Endothelial cell of umbilical vein (primary cell): ENCODE measurements around the gene PER3. TPM values are rescaled to one million over a fixed set of nuclear protein-coding genes. Genes with fewer than 3 reads are reported as not detected.
A peak's percentile ranks its signal among the peaks of the same experiment; 100 is the strongest.

Experiments used
- BruUV-seq: library from RNA; stranded (reverse); fragments of 400-500 nt; replicated peaks from 2 replicates; lab custom pipeline; 2021; lab: Mats Ljungman, UMichigan
- CTCF ChIA-PET: fragments of 300-600, 350-600 bp; sonication (Branson Sonifier 250); formaldehyde crosslinking; loops from one replicate; lab custom pipeline; 2021; ENCODE audit warnings: antibody characterized with exemption, inconsistent platforms; lab: Charles Lee
- POLR2A ChIA-PET: fragments of 300-600, 350-600 bp; sonication (Branson Sonifier 250); formaldehyde crosslinking; loops from one replicate; lab custom pipeline; 2021; ENCODE audit warnings: antibody characterized with exemption, inconsistent platforms; lab: Charles Lee
- DNase-seq: peaks from one replicate; pipeline ENCODE4 v3.0.0-alpha.2; 2011; ENCODE audit warnings: low read depth, low spot score
- FAIRE-seq: peaks from 2 replicates; lab custom pipeline; 2011; peaks lifted over from hg19 to GRCh38; lab: Jason Lieb, UNC
- H2AFZ ChIP-seq: 2 replicates; pipeline ENCODE4 v1.6.0; 2012; ENCODE audit warnings: low read depth, low read length, control low read depth, inconsistent platforms
- H3K27ac ChIP-seq: 2 replicates; pipeline ENCODE4 v1.5.1; 2011; ENCODE audit warnings: low read depth, mild to moderate bottlenecking, control low read depth, low read length, moderate library complexity; ENCODE audit not compliant: insufficient read depth
- H3K27me3 ChIP-seq, 2 experiments: 2 replicates each; pipeline versions ENCODE4 v1.6.0 to v1.6.1; 2011; ENCODE audit warnings: low read length in 2 of 2, mixed read lengths in 1 of 2; ENCODE audit not compliant: control insufficient read depth in 2 of 2, insufficient read depth in 2 of 2
- H3K36me3 ChIP-seq, 2 experiments: 2 replicates in 1 of 2; 3 replicates in 1 of 2; pipeline ENCODE4 v1.5.1; 2011; ENCODE audit warnings: low read length in 2 of 2, mild to moderate bottlenecking in 1 of 2, moderate library complexity in 1 of 2; ENCODE audit not compliant: control insufficient read depth in 2 of 2, insufficient read depth in 2 of 2; ENCODE audit errors: extremely low read depth in 1 of 2
- H3K4me1 ChIP-seq: 3 replicates; pipeline ENCODE4 v1.5.1; 2011; ENCODE audit warnings: mild to moderate bottlenecking, low read length; ENCODE audit not compliant: control insufficient read depth, insufficient read depth; ENCODE audit errors: extremely low read depth
- H3K4me2 ChIP-seq: 2 replicates; pipeline ENCODE4 v1.6.1; 2011; ENCODE audit warnings: low read length, control low read depth, mixed read lengths; ENCODE audit not compliant: insufficient read depth
- H3K4me3 ChIP-seq, 3 experiments: fragments of 200-600 bp in 1 of 3; sonication (generic), shearing (Covaris generic) in 1 of 3; replicated peaks in 1 of 3; 2 replicates each; pipeline ENCODE4 v1.5.1; 2011 to 2016; ENCODE audit warnings: control low read depth in 3 of 3, low read length in 3 of 3, mild to moderate bottlenecking in 2 of 3, inconsistent platforms in 1 of 3, low read depth in 1 of 3, moderate library complexity in 1 of 3; ENCODE audit not compliant: insufficient read depth in 1 of 3
- H3K79me2 ChIP-seq: 2 replicates; pipeline ENCODE4 v1.6.0; 2012; ENCODE audit warnings: low read length, inconsistent platforms; ENCODE audit not compliant: control insufficient read depth, insufficient read depth
- H3K9ac ChIP-seq: replicated peaks from 2 replicates; pipeline ENCODE3; 2011; ENCODE audit warnings: low read length, control low read depth; ENCODE audit not compliant: insufficient read depth; ENCODE audit errors: extremely low read depth
- H3K9me1 ChIP-seq: replicated peaks from 3 replicates; pipeline ENCODE4 v1.6.0; 2011; ENCODE audit warnings: mild to moderate bottlenecking, low read length; ENCODE audit not compliant: control insufficient read depth, insufficient read depth; ENCODE audit errors: extremely low read depth
- H3K9me3 ChIP-seq: replicated peaks from 2 replicates; pipeline ENCODE4 v1.5.1; 2012; ENCODE audit warnings: low read length, inconsistent platforms; ENCODE audit not compliant: control insufficient read depth, insufficient read depth
- H4K20me1 ChIP-seq: replicated peaks from 2 replicates; pipeline ENCODE3; 2011; ENCODE audit warnings: mild to moderate bottlenecking, low read length; ENCODE audit not compliant: control insufficient read depth, insufficient read depth; ENCODE audit errors: extremely low read depth
- CTCF ChIP-seq, 2 donors: IDR thresholded peaks; 1 replicate in 1 of 2; 2 replicates in 1 of 2; pipeline ENCODE4 v1.5.1; 2011; ENCODE audit warnings: low read length in 2 of 2, mild to moderate bottlenecking in 2 of 2, moderate library complexity in 2 of 2, control low read depth in 1 of 2, inconsistent platforms in 1 of 2, low read depth in 1 of 2; ENCODE audit not compliant: insufficient read depth in 1 of 2; ENCODE audit errors: extremely low read depth in 1 of 2
- EZH2 ChIP-seq: IDR thresholded peaks from 2 replicates; pipeline ENCODE4 v1.6.1; 2012; ENCODE audit warnings: borderline replicate concordance, low read depth, mild to moderate bottlenecking, moderate library complexity, low read length, inconsistent platforms; ENCODE audit not compliant: severe bottlenecking
- FOS ChIP-seq: IDR thresholded peaks from 2 replicates; pipeline ENCODE4 v1.6.1; 2011; ENCODE audit warnings: mild to moderate bottlenecking, low read length, moderate library complexity, borderline replicate concordance; ENCODE audit not compliant: insufficient read depth
- GATA2 ChIP-seq: IDR thresholded peaks from 2 replicates; pipeline ENCODE4 v1.7.0; 2011; ENCODE audit warnings: low read depth, mild to moderate bottlenecking, moderate library complexity, mixed read lengths, low read length; ENCODE audit not compliant: insufficient read length, insufficient read depth
- JUN ChIP-seq: IDR thresholded peaks from 2 replicates; pipeline ENCODE4 v1.6.1; 2011; ENCODE audit warnings: borderline replicate concordance, low read depth; ENCODE audit not compliant: insufficient read length, insufficient read depth
- MAX ChIP-seq: IDR thresholded peaks from 2 replicates; pipeline ENCODE4 v1.6.1; 2011; ENCODE audit not compliant: insufficient read depth, insufficient read length
- MYC ChIP-seq: IDR thresholded peaks from one replicate; pipeline ENCODE4 v1.6.1; 2011; ENCODE audit warnings: mild to moderate bottlenecking, low read depth, low read length
- POLR2A ChIP-seq: IDR thresholded peaks from 2 replicates; pipeline ENCODE4 v1.6.1; 2012; ENCODE audit warnings: low read depth, mild to moderate bottlenecking, control low read depth, low read length
- dilution Hi-C: fragments of 300-500 bp; cut with MboI; formaldehyde crosslinking; loops from one replicate; pipeline ENCODE4 v1.15.0; 2019; ENCODE audit warnings: low sequenced_read_pairs; ENCODE audit not compliant: extremely low pct_ligation_motif_present
- intact Hi-C: fragments of 100-400 bp; cut with micrococcal nuclease; formaldehyde crosslinking; loops from one replicate; pipeline ENCODE4 v1.10.0; 2022
- polyA plus RNA-seq, 4 experiments: library from polyadenylated mRNA; depleted of rRNA in 3 of 4; stranded (reverse) in 3 of 4; unstranded in 1 of 4; fragments of >200 nt; gene quantifications; 2 replicates each; pipeline versions ENCODE4 v1.2.1 to v1.2.3, GENCODE V29; 2011 to 2012; ENCODE audit warnings: missing spikeins in 1 of 4
- total RNA-seq: library from RNA; stranded (reverse); gene quantifications from 2 replicates; pipeline ENCODE4 v1.2.3, GENCODE V29; 2021

PER3 gene
- total and polyA plus RNA-seq, 2 donors (not counting 3 experiments of a cell fraction or from before 2014, with no cell fraction given): 2.5 to 2.6 TPM

- Histone ChIP-seq H4K20me1 (no peaks in the 10 kb centered on the region), H3K4me3 (no peak overlapping the region), H3K79me2 (no peaks in the 10 kb centered on the region), H3K9me3 (no peaks in the 10 kb centered on the region), H3K9me1 (no peaks in the 10 kb centered on the region), H3K27ac (no peak overlapping the region), H3K27me3 (no peaks in the 10 kb centered on the region), H3K9ac (no peak overlapping the region), H3K4me2 (no peak overlapping the region), H3K4me1 (no peaks in the 10 kb centered on the region), H2AFZ (no peak overlapping the region), H3K36me3 (no peaks in the 10 kb centered on the region)
- peak; percentile 6 for DNase-seq
- TF ChIP-seq FOS (no peak), GATA2 (no peak), MAX (no peak), JUN (no peak), POLR2A (no peak)
- ChIA-PET CTCF (interaction anchor here (1.3 kb wide), 1 partner anchor 23 kb away, joined by 6 read pairs; no protein-coding TSS in a partner anchor), POLR2A (no interaction called here)
- no peak for FAIRE-seq
- dilution Hi-C loops (no loop called here), intact Hi-C loops (no loop called here)
- BruUV-seq: no TSS peak
Observed at GRCh38 chr1:7831458-7831857, 47.4 kb downstream of the PER3 start.

GRCh38 chr1:7833035-7833434 is 48.9 kb downstream of the PER3 start:
- Histone ChIP-seq H3K4me2 (no peak overlapping the region), H3K9me1 (no peaks in the 10 kb centered on the region), H3K4me3 (no peak overlapping the region), H3K79me2 (no peaks in the 10 kb centered on the region), H4K20me1 (no peaks in the 10 kb centered on the region), H3K36me3 (no peaks in the 10 kb centered on the region), H3K4me1 (no peaks in the 10 kb centered on the region), H2AFZ (no peak overlapping the region), H3K27me3 (no peaks in the 10 kb centered on the region), H3K27ac (no peak overlapping the region), H3K9me3 (no peaks in the 10 kb centered on the region), H3K9ac (no peak overlapping the region)
- no peak for DNase-seq
- POLR2A ChIA-PET: no interaction called here
- CTCF ChIA-PET: no interaction called here
- no peak for FAIRE-seq
- intact Hi-C loops: no loop called here
- TF ChIP-seq JUN (no peak), EZH2 (no peak), GATA2 (no peak), MAX (no peak), POLR2A (no peak), FOS (no peak), CTCF (IDR thresholded peaks at IDR 0.05; ENCODE audit: extremely low read depth in 1 of 2, insufficient read depth in 1 of 2, low read depth in 1 of 2, low read length in 2 of 2) (no peak), MYC (no peak)
- no TSS peak for BruUV-seq
- dilution Hi-C loops: no loop called here
